Thyroid gland (tissue), 4 donors: Measurements from ENCODE around the gene CIITA. TPM values are rescaled to one million over a fixed set of nuclear protein-coding genes. Genes with fewer than 3 reads are reported as not detected.
A peak's percentile ranks its signal among the peaks of the same experiment; 100 is the strongest.

Experiments
- DNase-seq, 2 donors: peaks; one replicate each; pipeline ENCODE4 v3.0.0-alpha.2; 2019
- H3K27ac ChIP-seq, 3 donors: fragments of 200-600 bp; sonication (generic); 1 replicate in 2 of 3; 2 replicates in 1 of 3; pipeline ENCODE4 v1.5.1; 2016 to 2019; ENCODE audit warnings: mild to moderate bottlenecking in 1 of 3, moderate library complexity in 1 of 3
- H3K27me3 ChIP-seq: fragments of 200-600 bp; sonication (generic); one replicate; pipeline ENCODE4 v1.5.1; 2019
- H3K36me3 ChIP-seq, 2 donors: fragments of 200-600 bp; sonication (generic); one replicate each; pipeline ENCODE4 v1.5.1; 2016 to 2019
- H3K4me1 ChIP-seq, 2 donors: fragments of 200-600 bp; sonication (generic); one replicate each; pipeline ENCODE4 v1.5.1; 2017 to 2019
- H3K4me3 ChIP-seq, 3 donors: fragments of 200-600 bp; sonication (generic); replicated peaks in 1 of 3; 1 replicate in 2 of 3; 2 replicates in 1 of 3; pipeline ENCODE4 v1.5.1; 2016; ENCODE audit warnings: mild to moderate bottlenecking in 1 of 3
- H3K9me3 ChIP-seq: fragments of 200-600 bp; sonication (generic); one replicate; pipeline ENCODE4 v1.5.1; 2017
- CTCF ChIP-seq, 6 experiments: fragments of 200-600 bp in 3 of 6; fragments of 450-650 bp in 3 of 6; sonication (generic) in 3 of 6; IDR thresholded peaks; one replicate each; pipeline ENCODE4 v1.5.1; 2016 to 2019; ENCODE audit warnings: antibody characterized with exemption in 6 of 6, mild to moderate bottlenecking in 2 of 6, inconsistent platforms in 1 of 6, moderate library complexity in 1 of 6
- POLR2A ChIP-seq, 2 donors: fragments of 450-650 bp; IDR thresholded peaks; one replicate each; pipeline ENCODE4 v1.6.1; 2017; ENCODE audit warnings: antibody characterized with exemption in 2 of 2, mild to moderate bottlenecking in 2 of 2, moderate library complexity in 1 of 2
- WGBS, 2 donors: methylation state at CpG; one replicate each; pipeline ENCODE4 v1.1.5; 2017; 5-methylcytosine and 5-hydroxymethylcytosine counted together
- intact Hi-C: fragments of 100-400 bp; cut with DNase I; formaldehyde crosslinking; loops from one replicate; pipeline ENCODE4 v1.15.1; 2023
- total RNA-seq, 4 donors: library from RNA; depleted of rRNA; stranded (reverse); fragments of >200 nt; gene quantifications; one replicate each; pipeline ENCODE4 v1.2.3, GENCODE V29; 2016

Gene CIITA
- total RNA-seq, 4 donors from 2014 or later = 1.8 to 14.3 (median 10.0) TPM

- Histone ChIP-seq H3K36me3 (no peaks in the 10 kb centered on the region), H3K4me3 (no peak overlapping the region), H3K4me1 (no peaks in the 10 kb centered on the region), H3K27me3 (no peaks in the 10 kb centered on the region), H3K9me3 (no peaks in the 10 kb centered on the region), H3K27ac (no peak overlapping the region)
- 86 to 89% methylated on average over 5 of the region's 5 CpGs for WGBS, 2 donors
- intact Hi-C loops = no loop called here
- no peak for TF ChIP-seq CTCF (IDR thresholded peaks at IDR 0.05)
- no peak for DNase-seq
These were observed 15.8 kb downstream of the CIITA start for GRCh38 chr16:10892782-10893318.

GRCh38 chr16:10895053-10895946 is 18.3 kb downstream of the CIITA start:
- H3K27ac ChIP-seq = no peak overlapping the region
- no peaks in the 10 kb centered on the region for H3K9me3 ChIP-seq
- H3K36me3 ChIP-seq = no peaks in the 10 kb centered on the region
- intact Hi-C loops = no loop called here
- DNase-seq = peak; percentile 32 to 66
- no peaks in the 10 kb centered on the region for H3K27me3 ChIP-seq
- 30 to 39% methylated on average over 17 of the region's 17 CpGs for WGBS, 2 donors
- no peak overlapping the region for H3K4me3 ChIP-seq
- TF ChIP-seq POLR2A (IDR thresholded peaks at IDR 0.05) (no peak), CTCF (IDR thresholded peaks at IDR 0.05) (no peak)
- H3K4me1 ChIP-seq = no peaks in the 10 kb centered on the region

- Histone ChIP-seq H3K27me3 (no peaks in the 10 kb centered on the region), H3K27ac (no peak overlapping the region), H3K4me3 (no peak overlapping the region), H3K9me3 (no peaks in the 10 kb centered on the region), H3K36me3 (no peaks in the 10 kb centered on the region), H3K4me1 (no peaks in the 10 kb centered on the region)
- TF ChIP-seq CTCF (IDR thresholded peaks at IDR 0.05) (no peak), POLR2A (IDR thresholded peaks at IDR 0.05) (no peak)
- 77 to 81% methylated on average over 3 of the region's 3 CpGs for WGBS, 2 donors
- intact Hi-C loops = no loop called here
- DNase-seq = no peak
These were observed 19.2 kb downstream of the CIITA start for GRCh38 chr16:10896165-10896564.

- WGBS, 2 donors = 80 to 94% methylated on average over 2 of the region's 2 CpGs
- no peak overlapping the region for H3K27ac ChIP-seq
- no peaks in the 10 kb centered on the region for H3K27me3 ChIP-seq
- no peak overlapping the region for H3K4me3 ChIP-seq
- no peak for TF ChIP-seq POLR2A (IDR thresholded peaks at IDR 0.05)
- TF ChIP-seq CTCF (IDR thresholded peaks at IDR 0.05) = no peak
- no peaks in the 10 kb centered on the region for H3K36me3 ChIP-seq
- no peak for DNase-seq
- no peaks in the 10 kb centered on the region for H3K9me3 ChIP-seq
- H3K4me1 ChIP-seq = no peaks in the 10 kb centered on the region
- intact Hi-C loops = no loop called here
These were observed 19.7 kb downstream of the CIITA start for GRCh38 chr16:10896723-10897122.

GRCh38 chr16:10897134-10897533 is 20.1 kb downstream of the CIITA start:
- no peaks in the 10 kb centered on the region for H3K27me3 ChIP-seq
- no peak overlapping the region for H3K4me3 ChIP-seq
- DNase-seq = no peak
- intact Hi-C loops = no loop called here
- H3K27ac ChIP-seq = no peak overlapping the region
- H3K4me1 ChIP-seq = no peaks in the 10 kb centered on the region
- 74 to 78% methylated on average over 5 of the region's 5 CpGs for WGBS, 2 donors
- H3K36me3 ChIP-seq = no peaks in the 10 kb centered on the region
- TF ChIP-seq POLR2A (IDR thresholded peaks at IDR 0.05) (no peak), CTCF (IDR thresholded peaks at IDR 0.05) (no peak)
- H3K9me3 ChIP-seq = no peaks in the 10 kb centered on the region
